Central memory CD4-positive, alpha-beta T cell (primary cell): Measurements from ENCODE around the gene PDE8B.

ENCODE experiments used
- DNase-seq: peaks from one replicate; pipeline ENCODE4 v3.0.0; 2022

PDE8B gene

DNA sequence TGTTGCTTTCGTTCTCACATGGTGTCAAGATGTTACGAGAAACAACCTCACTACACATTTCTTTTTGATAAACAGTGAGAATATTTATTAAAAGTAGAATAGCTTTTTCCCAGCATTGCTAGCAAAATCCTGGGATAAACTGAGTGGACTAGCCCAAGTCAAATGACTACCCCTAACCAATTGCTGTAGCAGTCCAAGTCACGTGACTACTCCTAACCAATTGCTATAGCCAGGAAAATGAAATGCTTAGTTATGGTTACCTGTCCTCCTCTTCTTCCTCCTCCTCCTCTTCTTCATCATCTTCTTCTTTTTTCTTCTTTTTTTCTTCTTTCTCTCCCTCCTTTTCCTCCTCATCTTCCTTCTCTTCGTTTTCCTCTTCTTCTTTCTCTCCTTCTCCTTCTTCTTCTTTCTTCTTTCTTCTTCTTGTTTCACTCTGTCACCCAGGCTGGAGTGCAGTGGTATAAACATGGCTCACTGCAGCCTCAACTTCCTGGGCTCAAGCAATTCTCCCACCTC is 85.4 kb downstream of the PDE8B start:
- no peak for DNase-seq

DNA sequence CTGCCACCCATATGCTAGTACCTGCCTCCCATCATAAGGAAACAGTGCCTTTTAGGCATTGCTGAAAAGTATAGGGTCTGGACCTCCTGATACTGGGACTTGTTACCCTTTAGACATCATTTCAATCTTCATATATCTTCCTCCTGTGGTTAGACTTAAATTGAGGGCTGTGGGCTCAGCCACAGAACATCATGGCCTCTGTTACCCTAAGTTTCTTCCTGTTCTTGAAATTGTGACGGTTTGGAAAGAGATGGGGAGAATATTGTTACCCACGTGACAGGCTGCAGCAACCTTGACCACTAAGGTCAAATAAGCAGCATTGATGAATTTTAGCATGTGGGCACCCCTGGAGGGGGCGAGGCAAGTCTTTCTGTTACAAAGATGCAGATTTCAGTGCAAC is 87.7 kb downstream of the PDE8B start:
- no peak for DNase-seq

DNA sequence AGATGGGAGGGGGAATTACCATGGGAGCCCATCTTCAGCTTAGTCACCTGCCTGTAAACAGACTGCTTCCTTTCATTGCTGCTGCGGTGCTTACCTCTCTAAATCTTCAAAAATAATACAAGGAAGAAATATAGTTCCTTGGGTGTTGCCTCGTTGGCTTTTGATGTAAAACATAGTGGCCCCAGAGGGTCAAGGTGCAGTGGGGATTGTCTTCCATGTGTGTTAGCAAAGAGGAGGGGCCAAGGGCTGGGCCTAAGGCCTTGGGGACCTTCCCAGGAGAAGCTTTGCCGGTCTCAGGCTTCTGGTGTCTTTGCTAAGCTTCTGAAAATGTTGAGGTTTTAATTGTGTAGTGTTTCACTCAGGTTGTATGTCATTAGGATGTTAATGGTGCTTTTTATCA is 90.0 kb downstream of the PDE8B start:
- no peak for DNase-seq

GRCh38 chr5:77301447-77301883 is 91.0 kb downstream of the PDE8B start:
- no peak for DNase-seq

DNA sequence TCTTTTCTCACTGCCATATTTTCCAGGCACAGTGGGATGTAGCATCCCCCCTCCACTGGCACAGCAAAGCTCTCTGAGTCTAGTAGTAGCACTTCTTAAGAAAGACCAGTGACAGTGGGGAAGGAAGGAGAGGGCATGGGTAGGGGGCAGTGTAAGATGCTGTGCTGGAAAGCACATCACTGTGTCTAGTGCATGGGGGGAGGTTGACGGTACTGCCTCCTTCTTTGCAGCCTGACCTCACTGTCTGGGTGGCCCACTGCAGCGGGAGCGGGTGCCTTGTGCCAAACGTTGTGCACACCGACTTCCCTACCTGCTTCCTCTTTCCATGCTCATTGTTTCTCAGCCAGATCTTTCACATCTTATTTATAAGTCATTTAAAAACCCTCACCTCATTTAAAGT is 91.8 kb downstream of the PDE8B start:
- no peak for DNase-seq

GRCh38 chr5:77302653-77303052 is 92.2 kb downstream of the PDE8B start:
- no peak for DNase-seq

GRCh38 chr5:77304388-77304787 is 93.9 kb downstream of the PDE8B start:
- DNase-seq: no peak

GRCh38 chr5:77305222-77305846 is 94.9 kb downstream of the PDE8B start:
- DNase-seq: no peak

DNA sequence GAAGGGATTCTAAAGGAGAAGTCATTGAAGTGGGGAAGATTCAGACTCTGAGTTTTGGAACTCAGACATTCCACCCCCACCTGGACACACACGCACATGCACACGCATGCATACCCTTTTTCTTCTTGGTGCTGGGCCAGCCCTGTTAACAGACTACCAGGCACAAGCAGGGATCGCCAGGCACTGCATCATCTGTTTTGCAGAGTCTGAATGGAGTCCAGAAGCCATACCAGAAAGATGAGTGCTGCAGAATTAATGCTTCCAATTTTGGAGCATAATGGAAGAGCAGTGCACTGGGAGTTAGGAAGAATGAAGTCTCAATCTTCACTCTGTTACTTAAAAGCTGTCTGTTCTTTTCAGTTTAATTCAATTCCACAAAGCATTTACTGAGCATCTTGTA is 95.5 kb downstream of the PDE8B start:
- no peak for DNase-seq

GRCh38 chr5:77306531-77306930 is 96.1 kb downstream of the PDE8B start:
- DNase-seq: no peak

GRCh38 chr5:77308154-77308960 is 97.9 kb downstream of the PDE8B start:
- no peak for DNase-seq

- no peak for DNase-seq
These were observed 98.7 kb downstream of the PDE8B start for GRCh38 chr5:77309140-77309539.

DNA sequence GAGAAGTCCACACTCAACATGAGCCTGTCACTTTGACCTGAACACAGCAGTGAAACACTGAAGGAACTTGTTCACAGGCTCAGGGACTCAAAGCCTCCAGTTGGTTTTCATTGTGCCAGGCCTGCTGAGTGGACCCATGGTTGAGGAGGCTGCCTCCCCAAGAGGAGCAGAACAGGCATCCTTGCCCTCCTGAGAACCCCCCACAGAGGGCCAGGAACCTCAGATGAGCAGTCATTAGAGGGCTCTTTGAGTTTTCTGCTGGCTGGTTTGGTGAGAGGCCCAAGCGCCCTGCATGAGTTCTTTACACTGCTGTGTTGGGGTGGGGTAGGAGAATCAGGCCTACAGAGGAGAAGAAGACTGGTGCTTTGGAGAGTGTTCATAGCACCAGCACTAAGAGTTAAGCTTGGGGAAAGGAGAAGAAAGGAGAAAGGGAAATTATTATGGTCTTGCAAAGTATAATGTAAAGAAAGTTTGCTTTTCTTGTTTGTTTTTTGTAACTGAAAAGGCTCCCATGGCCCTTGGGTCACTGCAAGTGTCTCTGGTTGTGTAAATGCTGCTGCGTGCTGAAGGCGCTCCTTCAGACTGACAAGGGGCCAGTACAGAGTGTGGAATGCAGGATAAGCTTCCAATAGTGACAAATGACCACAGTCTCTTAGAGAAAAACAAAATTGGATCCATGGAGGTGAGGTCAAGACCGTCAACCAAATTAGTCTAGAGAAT is 100.2 kb downstream of the PDE8B start:
- no peak for DNase-seq

GRCh38 chr5:77311214-77311571 is 100.7 kb downstream of the PDE8B start:
- no peak for DNase-seq

GRCh38 chr5:77312413-77312812 is 101.9 kb downstream of the PDE8B start:
- no peak for DNase-seq

DNA sequence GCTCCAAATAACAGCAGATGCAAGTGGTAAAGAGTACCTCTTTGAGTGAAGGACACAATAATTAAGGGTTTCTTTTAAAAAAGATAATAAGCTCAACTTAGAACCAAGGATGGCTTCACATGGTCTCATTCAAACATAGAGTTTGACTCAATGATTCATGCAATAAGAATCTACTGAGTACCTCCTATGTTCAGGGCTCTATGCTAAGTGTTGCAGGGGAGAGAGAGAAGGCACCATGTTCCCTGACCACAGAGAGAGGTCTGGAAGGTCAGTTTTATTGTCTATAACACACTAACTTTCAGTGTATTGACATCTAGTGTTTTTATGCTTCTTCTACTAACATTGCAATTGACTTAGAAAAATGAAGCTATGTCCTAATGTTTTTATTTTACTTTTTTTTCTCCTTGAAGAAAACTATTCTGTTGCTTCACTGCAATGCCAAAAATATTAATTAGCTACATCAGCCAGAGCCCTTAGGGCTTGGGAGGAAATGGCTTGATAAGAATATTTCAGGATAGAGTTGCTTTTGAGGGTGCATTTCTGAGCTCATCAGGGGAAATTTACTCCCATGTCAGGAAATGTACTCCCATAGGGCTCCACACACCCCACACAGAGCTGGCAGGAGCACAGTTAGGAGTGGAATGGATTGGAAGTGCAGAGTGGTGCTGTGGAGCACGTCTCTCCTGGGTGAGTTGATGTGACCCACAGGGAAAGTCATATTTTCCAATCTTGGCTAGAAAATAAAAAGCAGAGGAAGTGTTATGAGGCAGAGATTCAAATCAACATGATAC is 106.6 kb downstream of the PDE8B start:
- DNase-seq: no peak

DNA sequence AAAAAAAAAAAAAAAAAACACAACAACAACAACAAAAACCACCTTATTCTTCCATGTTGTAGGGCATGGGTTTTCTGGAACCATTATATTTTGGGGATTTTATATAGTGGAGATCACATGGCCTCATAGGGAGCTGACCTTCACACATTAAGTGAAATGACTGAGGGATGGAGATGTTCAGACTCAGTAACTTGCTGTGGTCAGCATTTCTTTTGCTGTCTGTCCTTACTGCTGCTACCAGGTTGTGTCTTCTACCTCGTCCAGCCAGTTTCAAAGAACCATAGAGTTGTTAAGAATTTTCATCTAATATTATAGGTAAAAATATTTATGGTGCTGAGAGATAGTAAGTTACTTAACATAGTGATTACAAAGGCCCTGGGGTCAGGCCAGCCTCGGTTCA is 107.6 kb downstream of the PDE8B start:
- DNase-seq: no peak

GRCh38 chr5:77319117-77319804 is 108.8 kb downstream of the PDE8B start:
- no peak for DNase-seq

- no peak for DNase-seq
These were observed 111.4 kb downstream of the PDE8B start for GRCh38 chr5:77321793-77322394.

DNA sequence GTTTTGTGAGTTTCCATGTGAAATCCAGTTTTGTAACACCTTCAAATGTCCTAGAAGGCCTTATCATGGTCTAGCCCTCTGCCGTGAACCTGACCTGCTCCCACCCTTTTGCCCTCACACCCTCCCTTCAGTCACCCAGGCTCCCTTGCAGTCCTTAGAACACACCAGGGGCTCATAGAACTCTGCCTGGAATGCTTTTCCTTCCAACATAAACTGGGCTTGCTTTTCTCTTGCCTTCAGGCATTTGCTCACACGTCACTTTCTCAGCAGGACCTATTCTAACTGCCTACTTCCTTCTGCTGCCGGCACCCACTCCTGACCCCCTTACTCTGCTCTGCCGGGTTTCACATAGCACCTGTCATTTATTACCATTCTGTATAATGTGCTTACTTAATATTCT is 111.9 kb downstream of the PDE8B start:
- no peak for DNase-seq

DNA sequence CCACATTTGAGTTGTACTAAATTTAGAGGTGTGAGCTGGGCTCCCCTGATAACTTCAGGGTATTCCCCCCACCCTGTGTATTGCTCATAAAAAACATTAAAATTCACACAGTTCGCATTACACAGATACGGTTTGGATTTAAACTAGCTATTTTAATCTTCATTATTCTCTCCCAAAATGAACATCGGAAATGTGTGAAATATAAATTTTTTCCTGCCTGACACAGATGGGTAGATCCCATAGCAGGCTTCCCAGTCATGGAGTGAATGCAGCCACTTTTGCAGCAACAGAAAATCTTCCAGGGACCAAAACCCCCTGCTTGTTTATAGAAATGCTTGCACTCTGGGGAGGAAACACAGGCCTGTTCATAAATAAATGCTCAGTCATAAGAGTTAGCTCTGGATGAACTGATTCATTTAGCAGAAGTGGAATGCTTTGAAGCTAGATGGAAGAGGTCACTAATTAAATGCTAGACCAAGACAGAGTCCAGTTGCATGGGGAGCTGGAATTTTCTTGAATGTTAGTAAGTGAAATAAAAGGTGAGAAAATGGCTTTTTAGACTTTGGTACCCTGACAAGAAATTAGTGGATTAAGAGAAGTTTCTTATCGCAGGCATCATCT is 115.6 kb downstream of the PDE8B start:
- no peak for DNase-seq
